IMR-90 (cell line): ENCODE data around the gene CETP. TPM values are rescaled to one million over a fixed set of nuclear protein-coding genes. Genes with fewer than 3 reads are reported as not detected.

Experiments
- ATAC-seq: fragments of 200-7000 bp; cut with Tn5 transposase; 2 replicates; pipeline ENCODE4 v1.9.1; 2020; ENCODE audit warnings: low read depth, mild to moderate bottlenecking, moderate library complexity
- BruUV-seq: library from RNA; stranded (reverse); fragments of 400-500 nt; replicated peaks from 2 replicates; lab custom pipeline; 2021; lab: Mats Ljungman, UMichigan
- CTCF ChIA-PET: fragments of 300-600 bp; formaldehyde crosslinking; extraction: SDS; loops from one replicate; lab custom pipeline; 2021; ENCODE audit warnings: antibody characterized with exemption; lab: Yijun Ruan, JAX
- POLR2A ChIA-PET: fragments of 300-600 bp; sonication (Branson Sonifier 250); formaldehyde crosslinking; loops from one replicate; lab custom pipeline; 2022; ENCODE audit warnings: antibody characterized with exemption; ENCODE audit not compliant: unreplicated experiment; lab: Charles Lee
- DNase-seq: peaks from one replicate; pipeline ENCODE4 v3.0.0; 2013
- H2AFZ ChIP-seq: replicated peaks from 2 replicates; pipeline ENCODE3; 2013; ENCODE audit warnings: low read length, mild to moderate bottlenecking; ENCODE audit not compliant: poor library complexity
- H2AK5ac ChIP-seq: 2 replicates; pipeline ENCODE4 v1.6.1; 2013; ENCODE audit warnings: low read depth, low read length, inconsistent platforms
- H2AK9ac ChIP-seq: replicated peaks from 2 replicates; pipeline ENCODE3; 2013; ENCODE audit warnings: mild to moderate bottlenecking, low read depth, low read length, moderate library complexity; ENCODE audit not compliant: poor library complexity
- H2BK120ac ChIP-seq: 2 replicates; pipeline ENCODE4 v1.6.1; 2013; ENCODE audit warnings: low read depth, low read length, inconsistent platforms
- H2BK15ac ChIP-seq: 3 replicates; pipeline ENCODE4 v1.6.1; 2013; ENCODE audit warnings: low read depth, low read length, inconsistent platforms
- H2BK20ac ChIP-seq: 2 replicates; pipeline ENCODE4 v1.6.1; 2013; ENCODE audit warnings: low read depth, mild to moderate bottlenecking, inconsistent platforms, low read length, moderate library complexity
- H2BK5ac ChIP-seq: 2 replicates; pipeline ENCODE4 v1.6.1; 2013; ENCODE audit warnings: mild to moderate bottlenecking, low read depth, low read length, inconsistent platforms; ENCODE audit not compliant: poor library complexity, severe bottlenecking
- H3K14ac ChIP-seq: replicated peaks from 2 replicates; pipeline ENCODE4 v1.6.1; 2013; ENCODE audit warnings: low read depth, low read length, inconsistent platforms
- H3K18ac ChIP-seq: 2 replicates; pipeline ENCODE4 v1.6.1; 2013; ENCODE audit warnings: low read depth, low read length, control low read depth
- H3K23ac ChIP-seq: 2 replicates; pipeline ENCODE4 v1.6.1; 2013; ENCODE audit warnings: low read depth, low read length, inconsistent platforms
- H3K27ac ChIP-seq: 2 replicates; pipeline ENCODE4 v1.5.1; 2013; ENCODE audit warnings: mild to moderate bottlenecking, control low read depth, low read length; ENCODE audit not compliant: insufficient read depth
- H3K27me3 ChIP-seq: 2 replicates; pipeline ENCODE4 v1.6.1; 2013; ENCODE audit warnings: low read length; ENCODE audit not compliant: control insufficient read depth, insufficient read depth
- H3K36me3 ChIP-seq: 2 replicates; pipeline ENCODE4 v1.6.1; 2013; ENCODE audit warnings: low read length, mixed read lengths; ENCODE audit not compliant: control insufficient read depth, insufficient read depth
- H3K4ac ChIP-seq: 2 replicates; pipeline ENCODE4 v1.6.1; 2013; ENCODE audit warnings: low read depth, low read length, inconsistent platforms
- H3K4me1 ChIP-seq: 2 replicates; pipeline ENCODE4 v1.6.1; 2013; ENCODE audit warnings: low read length, mixed read lengths; ENCODE audit not compliant: control insufficient read depth, insufficient read depth
- H3K4me2 ChIP-seq: 2 replicates; pipeline ENCODE4 v1.6.1; 2013; ENCODE audit warnings: low read depth, mild to moderate bottlenecking, control low read depth, low read length, moderate library complexity
- H3K4me3 ChIP-seq: 2 replicates; pipeline ENCODE4 v1.5.1; 2013; ENCODE audit warnings: low read depth, mild to moderate bottlenecking, control low read depth, low read length, moderate library complexity; ENCODE audit not compliant: insufficient read depth
- H3K56ac ChIP-seq: 2 replicates; pipeline ENCODE4 v1.6.1; 2013; ENCODE audit warnings: low read length, inconsistent platforms; ENCODE audit not compliant: insufficient read depth; ENCODE audit errors: extremely low read depth
- H3K79me1 ChIP-seq, 2 experiments: 2 replicates each; pipeline ENCODE4 v1.6.1; 2013; ENCODE audit warnings: low read length in 2 of 2, inconsistent platforms in 1 of 2, low read depth in 1 of 2
- H3K9ac ChIP-seq: 2 replicates; pipeline ENCODE4 v1.6.1; 2013; ENCODE audit warnings: low read depth, low read length, control low read depth
- H3K9me1 ChIP-seq: 2 replicates; pipeline ENCODE4 v1.6.1; 2013; ENCODE audit warnings: low read length, inconsistent platforms; ENCODE audit not compliant: insufficient read depth
- H3K9me3 ChIP-seq: 2 replicates; pipeline ENCODE4 v1.6.1; 2013; ENCODE audit warnings: low read length; ENCODE audit not compliant: control insufficient read depth, insufficient read depth
- H4K20me1 ChIP-seq: 2 replicates; pipeline ENCODE4 v1.6.1; 2013; ENCODE audit warnings: low read length, inconsistent platforms; ENCODE audit not compliant: insufficient read depth
- H4K5ac ChIP-seq: 2 replicates; pipeline ENCODE4 v1.6.1; 2013; ENCODE audit warnings: mild to moderate bottlenecking, low read depth, low read length, control low read depth
- H4K8ac ChIP-seq, 2 experiments: 2 replicates each; pipeline ENCODE4 v1.6.1; 2013; ENCODE audit warnings: low read depth in 2 of 2, low read length in 2 of 2, control low read depth in 1 of 2, inconsistent platforms in 1 of 2
- H4K91ac ChIP-seq: 2 replicates; pipeline ENCODE4 v1.6.1; 2013; ENCODE audit warnings: low read depth, low read length, inconsistent platforms; ENCODE audit not compliant: insufficient read depth
- MAFK ChIP-seq: IDR thresholded peaks from 2 replicates; pipeline ENCODE4 v1.6.1; 2012; ENCODE audit warnings: low read depth, low read length, improper control_type of control experiment
- MXI1 ChIP-seq: IDR thresholded peaks from 2 replicates; pipeline ENCODE4 v1.6.1; 2012; ENCODE audit warnings: low read depth, mild to moderate bottlenecking, low read length, moderate library complexity, borderline replicate concordance
- RCOR1 ChIP-seq: IDR thresholded peaks from 2 replicates; pipeline ENCODE4 v1.6.1; 2012; ENCODE audit warnings: mild to moderate bottlenecking, low read length, improper control_type of control experiment; ENCODE audit not compliant: insufficient replicate concordance
- WGBS, 2 experiments: methylation state at CpG; one replicate each; pipeline versions ENCODE4 v1.1.5 to v1.1.7; 2013; ENCODE audit warnings: missing lambda C conversion rate in 2 of 2; ENCODE audit not compliant: insufficient read length in 1 of 2; ENCODE audit errors: extremely low coverage in 2 of 2; 5-methylcytosine and 5-hydroxymethylcytosine counted together
- dilution Hi-C: fragments of 300-500 bp; cut with HindIII; formaldehyde crosslinking; loops from one replicate; pipeline ENCODE4 v1.14.3; 2018; ENCODE audit warnings: low sequenced_read_pairs; ENCODE audit not compliant: unreplicated experiment
- in situ Hi-C: fragments of 300-500 bp; cut with MboI; formaldehyde crosslinking; loops from 3 replicates; pipeline ENCODE4 v1.14.3; 2019; ENCODE audit warnings: low sequenced_read_pairs, inconsistent platforms, mixed read lengths
- intact Hi-C: fragments of 100-400 bp; cut with micrococcal nuclease; formaldehyde crosslinking; loops from 2 replicates; pipeline ENCODE4 v1.10.0; 2022
- polyA plus RNA-seq, 3 experiments: library from polyadenylated mRNA; depleted of rRNA; stranded (reverse); fragments of >200 nt; gene quantifications; 2 replicates each; pipeline ENCODE4 v1.2.3, GENCODE V29; 2012; ENCODE audit warnings: low replicate concordance in 1 of 3
- total RNA-seq: library from RNA; depleted of rRNA; stranded (reverse); fragments of >200 nt; gene quantifications from 2 replicates; pipeline ENCODE4 v1.2.3, GENCODE V29; 2012
- TF ChIP-seq, protein P1 (sequence below): fragments of 150-350 bp; IDR thresholded peaks from 2 replicates; pipeline ENCODE4 v1.6.1; 2016; ENCODE audit warnings: low read depth, mild to moderate bottlenecking, low read length, moderate library complexity, borderline replicate concordance

The CETP gene
- total and polyA plus RNA-seq, 2 of the 4 experiments (the other 2 are of a cell fraction): not detected

DNA sequence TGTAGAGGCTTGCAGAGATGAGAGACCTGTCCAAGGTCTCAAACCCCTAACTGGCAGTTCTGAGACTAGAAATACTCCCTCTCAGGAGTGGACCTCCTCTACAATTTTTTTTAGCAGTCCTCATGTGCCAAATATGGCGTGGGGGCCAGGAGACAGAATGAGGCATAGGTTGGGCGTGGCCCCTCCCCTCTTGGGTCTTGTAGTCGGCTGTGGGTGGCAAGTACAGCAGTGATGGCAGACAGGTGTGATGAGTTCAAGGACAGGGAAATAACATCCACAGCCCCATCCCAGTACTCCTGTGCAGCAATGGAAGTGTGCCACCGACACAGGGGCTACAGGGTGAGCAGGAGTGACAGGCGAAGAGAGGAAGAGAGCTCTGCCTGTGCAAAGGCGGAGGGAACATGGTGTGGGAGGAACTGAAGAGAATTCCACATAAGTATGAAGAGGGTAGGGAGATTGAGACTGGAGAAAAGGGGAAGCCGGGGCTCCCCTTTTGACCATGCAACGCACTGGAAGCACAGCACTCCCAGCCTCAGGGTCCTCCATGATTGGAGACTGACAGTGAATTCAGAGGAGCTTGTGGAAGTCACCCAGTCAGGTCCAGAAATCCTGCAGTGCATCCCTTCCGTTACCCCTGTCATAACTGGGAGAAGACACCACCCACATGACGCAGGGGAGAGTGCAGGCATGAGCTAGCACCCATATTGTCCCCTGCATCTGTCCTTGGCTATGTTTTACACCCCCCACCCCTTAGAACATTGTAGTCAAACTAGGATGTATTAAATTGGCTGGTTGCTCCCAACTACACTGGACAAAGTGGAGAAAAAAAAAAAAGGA, 14.8 kb upstream of the CETP start:
- Histone ChIP-seq H3K4me1 (peaks cover 6% of the 10 kb centered on the region), H3K9me3 (no peaks in the 10 kb centered on the region), H2BK5ac (no peak overlapping the region), H2AK5ac (no peak overlapping the region), H3K23ac (no peak overlapping the region), H4K20me1 (peaks cover 44% of the 10 kb centered on the region), H3K4me3 (no peak overlapping the region), H3K4me2 (no peak overlapping the region), H3K18ac (no peak overlapping the region), H3K9me1 (peaks cover 6% of the 10 kb centered on the region; the same call in 1 of the 2 replicates), H3K27me3 (no peaks in the 10 kb centered on the region), H2BK120ac (no peak overlapping the region), H4K91ac (no peak overlapping the region), H2BK15ac (no peak overlapping the region), H3K9ac (no peak overlapping the region), H2AFZ (no peak overlapping the region), H2BK20ac (no peak overlapping the region), H3K56ac (no peak overlapping the region), H3K4ac (no peak overlapping the region), H3K14ac (no peak overlapping the region), H3K79me1 (peaks cover 0 to 20% of the 10 kb centered on the region in 2 experiments; a peak in 3 of 4 replicates), H4K8ac (no peak overlapping the region), H2AK9ac (no peak overlapping the region), H4K5ac (no peak overlapping the region), H3K27ac (no peak overlapping the region), H3K36me3 (peaks cover 26% of the 10 kb centered on the region)
- 83% methylated on average over 1 of the region's 10 CpGs; no CpG with 5 or more reads in 1 of the 2 experiments for WGBS, 2 experiments
- no peak for DNase-seq
- POLR2A ChIA-PET: interaction anchor here (0.6 kb wide), 1 partner anchor 141 kb away, joined by 4 read pairs; no protein-coding TSS in a partner anchor
- BruUV-seq: no TSS peak
- dilution Hi-C loops: no loop called here
- intact Hi-C loops: no loop called here
- TF ChIP-seq RCOR1: no peak
- TF ChIP-seq MAFK: no peak
- no peak for TF ChIP-seq MXI1
- TF ChIP-seq, protein P1, sequence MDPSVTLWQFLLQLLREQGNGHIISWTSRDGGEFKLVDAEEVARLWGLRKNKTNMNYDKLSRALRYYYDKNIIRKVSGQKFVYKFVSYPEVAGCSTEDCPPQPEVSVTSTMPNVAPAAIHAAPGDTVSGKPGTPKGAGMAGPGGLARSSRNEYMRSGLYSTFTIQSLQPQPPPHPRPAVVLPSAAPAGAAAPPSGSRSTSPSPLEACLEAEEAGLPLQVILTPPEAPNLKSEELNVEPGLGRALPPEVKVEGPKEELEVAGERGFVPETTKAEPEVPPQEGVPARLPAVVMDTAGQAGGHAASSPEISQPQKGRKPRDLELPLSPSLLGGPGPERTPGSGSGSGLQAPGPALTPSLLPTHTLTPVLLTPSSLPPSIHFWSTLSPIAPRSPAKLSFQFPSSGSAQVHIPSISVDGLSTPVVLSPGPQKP: no peak
- in situ Hi-C loops: no loop called here
- CTCF ChIA-PET: interaction anchor here (0.6 kb wide), 2 partner anchors 41 to 92 kb away, joined by 3 to 4 read pairs; no protein-coding TSS in a partner anchor
- ATAC-seq: no peak
